Measurements from ENCODE around the gene THY1.

DNA sequence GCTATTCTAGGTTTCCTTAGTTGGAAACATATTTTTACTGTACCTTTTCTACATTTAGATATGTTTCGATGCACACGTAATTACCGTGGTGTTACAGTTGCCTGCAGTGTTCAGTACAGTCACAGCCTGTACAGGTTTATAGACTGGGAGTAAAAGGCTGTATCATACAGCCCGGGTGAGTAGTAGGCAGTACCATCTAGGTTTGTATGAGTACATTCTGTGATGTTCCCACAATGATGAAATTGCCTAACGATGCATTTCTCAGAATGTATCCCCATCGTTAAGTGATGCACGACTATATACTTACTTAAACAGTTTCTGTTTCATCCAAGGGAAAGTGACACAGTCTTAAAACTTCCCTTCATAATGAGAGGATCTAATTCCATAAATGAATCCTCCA lies 13.1 kb upstream of the THY1 start:
- TF ChIP-seq POLR2AphosphoS5 (IDR thresholded peaks at IDR 0.05) (no peak), POLR2A (IDR thresholded peaks at IDR 0.05) (no peak), EP300 (IDR thresholded peaks at IDR 0.05) (no peak)
- TF ChIP-seq, protein P1, sequence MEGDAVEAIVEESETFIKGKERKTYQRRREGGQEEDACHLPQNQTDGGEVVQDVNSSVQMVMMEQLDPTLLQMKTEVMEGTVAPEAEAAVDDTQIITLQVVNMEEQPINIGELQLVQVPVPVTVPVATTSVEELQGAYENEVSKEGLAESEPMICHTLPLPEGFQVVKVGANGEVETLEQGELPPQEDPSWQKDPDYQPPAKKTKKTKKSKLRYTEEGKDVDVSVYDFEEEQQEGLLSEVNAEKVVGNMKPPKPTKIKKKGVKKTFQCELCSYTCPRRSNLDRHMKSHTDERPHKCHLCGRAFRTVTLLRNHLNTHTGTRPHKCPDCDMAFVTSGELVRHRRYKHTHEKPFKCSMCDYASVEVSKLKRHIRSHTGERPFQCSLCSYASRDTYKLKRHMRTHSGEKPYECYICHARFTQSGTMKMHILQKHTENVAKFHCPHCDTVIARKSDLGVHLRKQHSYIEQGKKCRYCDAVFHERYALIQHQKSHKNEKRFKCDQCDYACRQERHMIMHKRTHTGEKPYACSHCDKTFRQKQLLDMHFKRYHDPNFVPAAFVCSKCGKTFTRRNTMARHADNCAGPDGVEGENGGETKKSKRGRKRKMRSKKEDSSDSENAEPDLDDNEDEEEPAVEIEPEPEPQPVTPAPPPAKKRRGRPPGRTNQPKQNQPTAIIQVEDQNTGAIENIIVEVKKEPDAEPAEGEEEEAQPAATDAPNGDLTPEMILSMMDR (IDR thresholded peaks at IDR 0.05): no peak

All from upper lobe of left lung (tissue), 4 donors.